Gastrocnemius medialis (tissue), 4 donors: ENCODE results near the gene ASTN2.

ENCODE experiments used
- CTCF ChIP-seq, 5 experiments: fragments of 450-650 bp in 3 of 5; fragments of 200-600 bp in 2 of 5; sonication (generic) in 2 of 5; IDR thresholded peaks in 4 of 5; conservative IDR thresholded peaks in 1 of 5; 1 replicate in 4 of 5; 2 replicates in 1 of 5; pipeline ENCODE4 v1.5.1; 2016 to 2019; ENCODE audit warnings: antibody characterized with exemption in 5 of 5, mild to moderate bottlenecking in 3 of 5, moderate library complexity in 3 of 5
- POLR2A ChIP-seq, 2 donors: fragments of 450-650 bp; IDR thresholded peaks; one replicate each; pipeline ENCODE4 v1.6.1; 2017; ENCODE audit warnings: antibody characterized with exemption in 2 of 2, mild to moderate bottlenecking in 2 of 2, moderate library complexity in 2 of 2

- no peak for TF ChIP-seq CTCF (IDR thresholded peaks at IDR 0.05 in 4 of 5, conservative IDR thresholded peaks at IDR 0.05 in 1 of 5)
- TF ChIP-seq POLR2A (IDR thresholded peaks at IDR 0.05), result no peak
Observed at GRCh38 chr9:117002686-117003085, 412.2 kb downstream of the ASTN2 start.
